Testis (tissue), 3 donors: ENCODE measurements around the gene AKAP8L. TPM values are rescaled to one million over a fixed set of nuclear protein-coding genes. Genes with fewer than 3 reads are reported as not detected.

Experiments
- DNase-seq: peaks from one replicate; pipeline ENCODE4 v3.0.0-alpha.2; 2019
- H3K27ac ChIP-seq, 2 donors: fragments of 200-600 bp; sonication (generic); one replicate each; pipeline ENCODE4 v1.5.1; 2019
- H3K27me3 ChIP-seq: fragments of 200-600 bp; sonication (generic); one replicate; pipeline ENCODE4 v1.5.1; 2019
- H3K36me3 ChIP-seq: fragments of 200-600 bp; sonication (generic); one replicate; pipeline ENCODE4 v1.5.1; 2017; ENCODE audit warnings: low read depth; ENCODE audit errors: missing control alignments
- H3K4me1 ChIP-seq: fragments of 200-600 bp; sonication (generic); one replicate; pipeline ENCODE4 v1.5.1; 2019
- H3K4me3 ChIP-seq, 2 donors: fragments of 200-600 bp; sonication (generic); one replicate each; pipeline ENCODE4 v1.5.1; 2017 to 2019
- H3K9me3 ChIP-seq: fragments of 200-600 bp; sonication (generic); one replicate; pipeline ENCODE4 v1.5.1; 2017
- POLR2A ChIP-seq: fragments of 450-650 bp; IDR thresholded peaks from one replicate; pipeline ENCODE4 v1.6.1; 2017; ENCODE audit warnings: antibody characterized with exemption, mild to moderate bottlenecking, moderate library complexity
- WGBS, 2 donors: methylation state at CpG; one replicate each; pipeline ENCODE4 v1.1.5; 2018; 5-methylcytosine and 5-hydroxymethylcytosine counted together
- intact Hi-C: fragments of 100-400 bp; cut with DNase I; formaldehyde crosslinking; loops from one replicate; pipeline ENCODE4 v1.15.1; 2023; ENCODE audit warnings: low total_unique reads
- polyA plus RNA-seq: library from polyadenylated mRNA; stranded (reverse); fragments of 350-450 nt; fragmentation: Illumina TruSeq; extraction: RNeasy Lipid Tissue Mini Kit (QIAGEN cat#74804); gene quantifications from one replicate; pipeline ENCODE4 v1.2.3, GENCODE V29; 2014; ENCODE audit warnings: low read depth, low replicate concordance; ENCODE audit not compliant: insufficient read depth
- total RNA-seq, 2 donors: library from RNA; depleted of rRNA; stranded (reverse); fragments of >200 nt; gene quantifications; one replicate each; pipeline ENCODE4 v1.2.3, GENCODE V29; 2016
- TF ChIP-seq, protein P1 (sequence below), 3 experiments: fragments of 450-650 bp in 2 of 3; fragments of 200-600 bp in 1 of 3; sonication (generic) in 1 of 3; IDR thresholded peaks; one replicate each; pipeline ENCODE4 v1.5.1; 2016 to 2019; ENCODE audit warnings: antibody characterized with exemption in 3 of 3, mild to moderate bottlenecking in 2 of 3, moderate library complexity in 1 of 3

Gene AKAP8L
- total and polyA plus RNA-seq, 3 donors from 2014 or later: 131 to 399 (median 334) TPM

DNA sequence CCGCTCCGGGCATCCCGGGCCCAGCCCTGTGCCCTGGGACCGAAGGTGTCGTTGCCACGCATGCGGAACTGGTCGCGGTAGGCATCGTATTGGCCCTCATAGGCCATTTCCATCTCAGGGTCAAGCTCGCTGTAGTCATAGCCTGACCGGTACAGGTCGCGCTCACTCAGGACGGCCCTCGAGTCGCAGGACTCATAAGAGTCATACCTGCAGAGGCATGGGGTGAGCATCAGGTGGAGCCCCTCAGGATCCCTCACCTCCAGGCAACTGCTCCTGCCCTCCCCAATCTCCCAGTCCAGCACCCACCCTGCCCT, 17.4 kb downstream of the AKAP8L start:
- H3K36me3 ChIP-seq: no peaks in the 10 kb centered on the region
- TF ChIP-seq POLR2A: no peak
- TF ChIP-seq, protein P1, sequence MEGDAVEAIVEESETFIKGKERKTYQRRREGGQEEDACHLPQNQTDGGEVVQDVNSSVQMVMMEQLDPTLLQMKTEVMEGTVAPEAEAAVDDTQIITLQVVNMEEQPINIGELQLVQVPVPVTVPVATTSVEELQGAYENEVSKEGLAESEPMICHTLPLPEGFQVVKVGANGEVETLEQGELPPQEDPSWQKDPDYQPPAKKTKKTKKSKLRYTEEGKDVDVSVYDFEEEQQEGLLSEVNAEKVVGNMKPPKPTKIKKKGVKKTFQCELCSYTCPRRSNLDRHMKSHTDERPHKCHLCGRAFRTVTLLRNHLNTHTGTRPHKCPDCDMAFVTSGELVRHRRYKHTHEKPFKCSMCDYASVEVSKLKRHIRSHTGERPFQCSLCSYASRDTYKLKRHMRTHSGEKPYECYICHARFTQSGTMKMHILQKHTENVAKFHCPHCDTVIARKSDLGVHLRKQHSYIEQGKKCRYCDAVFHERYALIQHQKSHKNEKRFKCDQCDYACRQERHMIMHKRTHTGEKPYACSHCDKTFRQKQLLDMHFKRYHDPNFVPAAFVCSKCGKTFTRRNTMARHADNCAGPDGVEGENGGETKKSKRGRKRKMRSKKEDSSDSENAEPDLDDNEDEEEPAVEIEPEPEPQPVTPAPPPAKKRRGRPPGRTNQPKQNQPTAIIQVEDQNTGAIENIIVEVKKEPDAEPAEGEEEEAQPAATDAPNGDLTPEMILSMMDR (IDR thresholded peaks at IDR 0.05): no peak
- intact Hi-C loops: no loop called here
- WGBS, 2 donors: 82 to 88% methylated on average over 2 to 17 of the region's 17 CpGs
- H3K27me3 ChIP-seq: no peaks in the 10 kb centered on the region
- no peak overlapping the region for H3K4me3 ChIP-seq
- H3K9me3 ChIP-seq: no peaks in the 10 kb centered on the region
- no peak overlapping the region for H3K27ac ChIP-seq
- H3K4me1 ChIP-seq: peaks cover 44% of the 10 kb centered on the region
- DNase-seq: no peak

- TF ChIP-seq POLR2A: no peak
- TF ChIP-seq, protein P1 (IDR thresholded peaks at IDR 0.05): no peak
- no peak for DNase-seq
- no peak overlapping the region for H3K27ac ChIP-seq
- H3K4me3 ChIP-seq: no peak overlapping the region
- 64 to 72% methylated on average over 10 to 29 of the region's 29 CpGs for WGBS, 2 donors
- no peaks in the 10 kb centered on the region for H3K36me3 ChIP-seq
- no peaks in the 10 kb centered on the region for H3K9me3 ChIP-seq
- intact Hi-C loops: no loop called here
- peaks cover 44% of the 10 kb centered on the region for H3K4me1 ChIP-seq
- H3K27me3 ChIP-seq: no peaks in the 10 kb centered on the region
Observed at GRCh38 chr19:15400521-15401396, 18.0 kb downstream of the AKAP8L start.

- WGBS, 2 donors: 92 to 95% methylated on average over 14 of the region's 14 CpGs
- Histone ChIP-seq H3K36me3 (no peaks in the 10 kb centered on the region), H3K27me3 (no peaks in the 10 kb centered on the region), H3K27ac (no peak overlapping the region), H3K4me3 (no peak overlapping the region), H3K4me1 (peaks cover 38% of the 10 kb centered on the region), H3K9me3 (no peaks in the 10 kb centered on the region)
- TF ChIP-seq POLR2A: no peak
- TF ChIP-seq, protein P1 (IDR thresholded peaks at IDR 0.05): no peak
- DNase-seq: no peak
- intact Hi-C loops: no loop called here
Observed at GRCh38 chr19:15399635-15400034, 19.2 kb downstream of the AKAP8L start.

- Histone ChIP-seq H3K36me3 (no peaks in the 10 kb centered on the region), H3K9me3 (no peaks in the 10 kb centered on the region), H3K4me1 (peaks cover 33% of the 10 kb centered on the region), H3K27me3 (no peaks in the 10 kb centered on the region), H3K27ac (no peak overlapping the region), H3K4me3 (no peak overlapping the region)
- no peak for DNase-seq
- intact Hi-C loops: no loop called here
- 98% methylated on average over 8 of the region's 8 CpGs; no CpG with 5 or more reads in 1 of the 2 donors for WGBS, 2 donors
- TF ChIP-seq, protein P1 (IDR thresholded peaks at IDR 0.05): no peak
- TF ChIP-seq POLR2A: no peak
Observed at GRCh38 chr19:15399234-15399515, 19.6 kb downstream of the AKAP8L start.
